Lung (tissue), 12 donors: ENCODE data around the gene TSPYL1. TPM values are rescaled to one million over a fixed set of nuclear protein-coding genes. Genes with fewer than 3 reads are reported as not detected.

Source experiments
- ATAC-seq: fragments of 200-7000 bp; cut with Tn5 transposase; one replicate; pipeline ENCODE4 v1.9.1; 2020; ENCODE audit warnings: moderate number of reproducible peaks; ENCODE audit not compliant: insufficient read depth, low FRiP score
- DNase-seq, 3 donors: peaks; one replicate each; pipeline ENCODE4 v3.0.0-alpha.2; 2013 to 2017
- H3K27ac ChIP-seq, 2 donors: one replicate each; pipeline ENCODE4 v1.5.1; 2013; ENCODE audit warnings: mild to moderate bottlenecking in 2 of 2, moderate library complexity in 2 of 2, control low read depth in 1 of 2, inconsistent platforms in 1 of 2, low read depth in 1 of 2, low read length in 1 of 2
- H3K27me3 ChIP-seq, 3 donors: one replicate each; pipeline ENCODE4 v1.5.1; 2013; ENCODE audit warnings: low read length in 2 of 3; ENCODE audit not compliant: control insufficient read depth in 3 of 3, insufficient read depth in 3 of 3
- H3K36me3 ChIP-seq, 4 donors: one replicate each; pipeline ENCODE4 v1.5.1; 2013; ENCODE audit warnings: low read length in 4 of 4, mild to moderate bottlenecking in 1 of 4, moderate library complexity in 1 of 4; ENCODE audit not compliant: control insufficient read depth in 4 of 4, insufficient read depth in 4 of 4
- H3K4me1 ChIP-seq, 5 donors: one replicate each; pipeline ENCODE4 v1.5.1; 2013; ENCODE audit warnings: low read length in 5 of 5, mild to moderate bottlenecking in 2 of 5, moderate library complexity in 1 of 5; ENCODE audit not compliant: control insufficient read depth in 5 of 5, insufficient read depth in 5 of 5
- H3K4me3 ChIP-seq: one replicate; pipeline ENCODE4 v1.5.1; 2013; ENCODE audit warnings: mild to moderate bottlenecking, control low read depth, moderate library complexity
- H3K9ac ChIP-seq, 2 donors: one replicate each; pipeline ENCODE4 v1.5.1; 2013; ENCODE audit warnings: low read length in 2 of 2, control low read depth in 1 of 2; ENCODE audit not compliant: insufficient read depth in 1 of 2
- H3K9me3 ChIP-seq, 4 donors: one replicate each; pipeline ENCODE4 v1.5.1; 2013; ENCODE audit warnings: low read length in 3 of 4, mild to moderate bottlenecking in 1 of 4, moderate library complexity in 1 of 4; ENCODE audit not compliant: control insufficient read depth in 4 of 4, insufficient read depth in 3 of 4
- CTCF ChIP-seq: IDR thresholded peaks from 2 replicates; pipeline ENCODE4 v1.5.1; 2012; ENCODE audit warnings: mild to moderate bottlenecking; ENCODE audit errors: control extremely low read depth, extremely low read depth
- WGBS, 2 donors: extraction: QIAGEN DNeasy Blood & Tissue Kit; methylation state at CpG; one replicate each; pipeline ENCODE4 v1.1.7; 2013; 5-methylcytosine and 5-hydroxymethylcytosine counted together
- polyA plus RNA-seq, 2 donors: library from polyadenylated mRNA; stranded (reverse); fragments of 200-250 nt; gene quantifications; one replicate each; pipeline ENCODE4 v1.2.1, GENCODE V29; 2013
- total RNA-seq, 2 donors: library from RNA; depleted of rRNA in 1 of 2; stranded (reverse); fragments of >200 nt in 1 of 2; gene quantifications; one replicate each; pipeline ENCODE4 v1.2.1, GENCODE V29; 2014 to 2021
- donor health status: control.
- donor health status: control.
- donor health status: Bipolar disorder and iron deficiency.
- donor health status: healthy.
- donor health status: DM: yes; HTN: yes; CAD: no.

The TSPYL1 gene
- total and polyA plus RNA-seq, 4 donors: 16.3 to 68.8 (median 46.4) TPM

GRCh38 chr6:116291701-116292396, 12.1 kb upstream of the TSPYL1 start:
- Histone ChIP-seq H3K27ac (no peak overlapping the region), H3K27me3 (no peaks in the 10 kb centered on the region), H3K36me3 (no peaks in the 10 kb centered on the region), H3K4me1 (no peaks in the 10 kb centered on the region), H3K4me3 (no peak overlapping the region), H3K9ac (no peak overlapping the region), H3K9me3 (no peaks in the 10 kb centered on the region)
- TF ChIP-seq CTCF: no peak
- 54 to 62% methylated on average over 4 of the region's 4 CpGs for WGBS, 2 donors
- ATAC-seq (no peak), DNase-seq (no peak)

GRCh38 chr6:116290799-116291198, 11.1 kb upstream of the TSPYL1 start:
- Histone ChIP-seq H3K9me3 (no peaks in the 10 kb centered on the region), H3K36me3 (no peaks in the 10 kb centered on the region), H3K9ac (no peak overlapping the region), H3K27ac (no peak overlapping the region), H3K4me1 (no peaks in the 10 kb centered on the region), H3K4me3 (no peak overlapping the region), H3K27me3 (no peaks in the 10 kb centered on the region)
- DNase-seq: no peak
- TF ChIP-seq CTCF: no peak
- WGBS, 2 donors: 90 to 95% methylated on average over 2 of the region's 2 CpGs
- ATAC-seq: no peak

DNA sequence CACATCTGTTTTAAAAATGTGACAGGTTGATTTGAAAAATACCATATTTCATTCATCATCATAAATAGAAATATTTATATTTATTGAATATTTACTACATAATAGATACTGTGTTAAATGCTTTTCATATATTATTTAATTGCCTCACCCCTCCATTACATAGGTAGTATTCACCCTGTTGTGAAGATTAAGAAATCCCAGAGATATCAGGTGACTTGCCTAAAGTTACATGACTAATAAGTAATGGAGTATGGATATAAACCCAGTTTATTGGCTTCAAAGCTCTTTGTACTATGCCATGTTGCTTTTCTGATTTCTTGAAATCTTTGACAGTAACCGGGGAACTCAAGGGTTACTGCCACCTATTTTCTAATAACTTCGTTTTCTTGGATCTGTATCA, 10.1 kb upstream of the TSPYL1 start:
- no peak overlapping the region for H3K27ac ChIP-seq
- H3K4me3 ChIP-seq: no peak overlapping the region
- H3K36me3 ChIP-seq: no peaks in the 10 kb centered on the region
- no peaks in the 10 kb centered on the region for H3K9me3 ChIP-seq
- H3K27me3 ChIP-seq: no peaks in the 10 kb centered on the region
- ATAC-seq (no peak), DNase-seq (no peak)
- no peaks in the 10 kb centered on the region for H3K4me1 ChIP-seq
- WGBS, 2 donors: 86 to 90% methylated on average over 2 of the region's 2 CpGs
- H3K9ac ChIP-seq: no peak overlapping the region
- TF ChIP-seq CTCF: no peak
